ENCODE results near the gene ARID5B.

DNA sequence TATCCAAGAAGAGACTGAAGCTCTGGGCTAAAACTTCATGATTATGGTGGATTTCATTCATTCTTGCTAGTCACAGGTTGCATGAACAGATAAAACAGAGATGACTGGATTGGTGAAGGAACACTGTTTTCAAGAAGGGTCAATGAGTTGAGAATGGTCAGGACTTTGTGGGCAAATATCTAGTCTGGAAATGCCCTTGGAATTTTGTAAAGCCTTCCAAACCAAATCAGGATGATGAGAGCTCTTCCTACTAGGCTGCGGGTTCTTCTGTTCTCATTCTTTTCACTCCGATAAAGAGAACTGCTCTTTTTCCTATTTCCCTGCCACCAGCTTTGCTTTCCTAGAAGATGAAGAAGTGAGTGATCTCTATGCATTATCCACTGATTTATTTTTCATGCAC, 171.4 kb downstream of the ARID5B start:
- TF ChIP-seq CTCF (IDR thresholded peaks at IDR 0.05; ENCODE audit: low read length) (no peak), EZH2 (optimal IDR thresholded peaks at IDR 0.05; ENCODE audit: low read depth, low read length) (no peak)
